Measurements from ENCODE around the gene AHI1.

- no peak for TF ChIP-seq CTCF (IDR thresholded peaks at IDR 0.05; ENCODE audit: borderline replicate concordance, extremely low read depth, low read length, poor library complexity, severe bottlenecking)
- no peak for TF ChIP-seq EZH2 (IDR thresholded peaks at IDR 0.05; ENCODE audit: borderline replicate concordance, low read depth, low read length, severe bottlenecking)
These were observed 143.1 kb downstream of the AHI1 start for GRCh38 chr6:135354407-135354806.
